ENCODE data around the gene CAMK2N2.

DNA sequence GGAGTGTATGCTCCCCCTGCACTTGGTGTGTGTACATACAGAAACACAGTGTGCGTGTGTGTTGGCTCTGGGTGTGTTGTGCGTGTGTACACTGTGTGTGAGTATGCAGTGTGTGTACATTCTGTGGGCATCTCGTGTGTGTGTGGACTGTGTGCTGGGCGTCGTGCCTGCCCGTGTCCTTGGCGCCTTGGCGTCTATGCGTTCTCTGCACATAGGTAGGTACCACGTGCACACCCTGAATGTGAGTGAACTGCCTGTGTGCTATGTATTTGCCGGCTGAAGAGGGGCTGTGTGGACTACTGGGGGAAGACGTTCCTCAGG, 14.0 kb upstream of the CAMK2N2 start:
- TF ChIP-seq POLR2AphosphoS5 (IDR thresholded peaks at IDR 0.05) (no peak), POLR2A (IDR thresholded peaks at IDR 0.05) (no peak)
- TF ChIP-seq, protein P1, sequence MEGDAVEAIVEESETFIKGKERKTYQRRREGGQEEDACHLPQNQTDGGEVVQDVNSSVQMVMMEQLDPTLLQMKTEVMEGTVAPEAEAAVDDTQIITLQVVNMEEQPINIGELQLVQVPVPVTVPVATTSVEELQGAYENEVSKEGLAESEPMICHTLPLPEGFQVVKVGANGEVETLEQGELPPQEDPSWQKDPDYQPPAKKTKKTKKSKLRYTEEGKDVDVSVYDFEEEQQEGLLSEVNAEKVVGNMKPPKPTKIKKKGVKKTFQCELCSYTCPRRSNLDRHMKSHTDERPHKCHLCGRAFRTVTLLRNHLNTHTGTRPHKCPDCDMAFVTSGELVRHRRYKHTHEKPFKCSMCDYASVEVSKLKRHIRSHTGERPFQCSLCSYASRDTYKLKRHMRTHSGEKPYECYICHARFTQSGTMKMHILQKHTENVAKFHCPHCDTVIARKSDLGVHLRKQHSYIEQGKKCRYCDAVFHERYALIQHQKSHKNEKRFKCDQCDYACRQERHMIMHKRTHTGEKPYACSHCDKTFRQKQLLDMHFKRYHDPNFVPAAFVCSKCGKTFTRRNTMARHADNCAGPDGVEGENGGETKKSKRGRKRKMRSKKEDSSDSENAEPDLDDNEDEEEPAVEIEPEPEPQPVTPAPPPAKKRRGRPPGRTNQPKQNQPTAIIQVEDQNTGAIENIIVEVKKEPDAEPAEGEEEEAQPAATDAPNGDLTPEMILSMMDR (IDR thresholded peaks at IDR 0.05): no peak

All from transverse colon (tissue), 4 donors.